Neutrophil (primary cell): Measurements from ENCODE around the gene PNO1.
A peak's percentile ranks its signal among the peaks of the same experiment; 100 is the strongest.
"Not testable (repeated sequence)": the region's sequence is repeated elsewhere in the genome, so short reads cannot be mapped to it uniquely, and the experiment has no call there.

ENCODE experiments used
- H3K27ac ChIP-seq: fragments of 200-600 bp; sonication (generic); 2 replicates; pipeline ENCODE4 v1.5.1; 2016; ENCODE audit warnings: mild to moderate bottlenecking, moderate library complexity
- H3K27me3 ChIP-seq: fragments of 200-600 bp; sonication (generic); 2 replicates; pipeline ENCODE4 v1.6.0; 2016; ENCODE audit warnings: mild to moderate bottlenecking
- H3K36me3 ChIP-seq: fragments of 200-600 bp; sonication (generic); 2 replicates; pipeline ENCODE4 v1.5.1; 2017
- H3K4me1 ChIP-seq, 2 experiments: fragments of 200-600 bp in 1 of 2; sonication (generic) in 1 of 2; 1 replicate in 1 of 2; 2 replicates in 1 of 2; pipeline versions ENCODE4 v1.5.1 to v1.6.1; 2013 to 2016; ENCODE audit warnings: low read depth in 1 of 2, low read length in 1 of 2, mild to moderate bottlenecking in 1 of 2, moderate library complexity in 1 of 2; ENCODE audit not compliant: control insufficient read depth in 1 of 2, insufficient read depth in 1 of 2
- H3K4me3 ChIP-seq, 2 experiments: fragments of 200-600 bp in 1 of 2; sonication (generic) in 1 of 2; 1 replicate in 1 of 2; 2 replicates in 1 of 2; pipeline ENCODE4 v1.5.1; 2013 to 2016; ENCODE audit warnings: low read depth in 1 of 2, low read length in 1 of 2, mild to moderate bottlenecking in 1 of 2, moderate library complexity in 1 of 2
- H3K9me3 ChIP-seq: fragments of 200-600 bp; sonication (generic); 2 replicates; pipeline ENCODE4 v1.5.1; 2016
- TF ChIP-seq, protein P1 (sequence below): fragments of 200-600 bp; sonication (generic); IDR thresholded peaks from 2 replicates; pipeline ENCODE4 v1.5.1; 2016; ENCODE audit warnings: antibody characterized with exemption

The PNO1 gene

DNA sequence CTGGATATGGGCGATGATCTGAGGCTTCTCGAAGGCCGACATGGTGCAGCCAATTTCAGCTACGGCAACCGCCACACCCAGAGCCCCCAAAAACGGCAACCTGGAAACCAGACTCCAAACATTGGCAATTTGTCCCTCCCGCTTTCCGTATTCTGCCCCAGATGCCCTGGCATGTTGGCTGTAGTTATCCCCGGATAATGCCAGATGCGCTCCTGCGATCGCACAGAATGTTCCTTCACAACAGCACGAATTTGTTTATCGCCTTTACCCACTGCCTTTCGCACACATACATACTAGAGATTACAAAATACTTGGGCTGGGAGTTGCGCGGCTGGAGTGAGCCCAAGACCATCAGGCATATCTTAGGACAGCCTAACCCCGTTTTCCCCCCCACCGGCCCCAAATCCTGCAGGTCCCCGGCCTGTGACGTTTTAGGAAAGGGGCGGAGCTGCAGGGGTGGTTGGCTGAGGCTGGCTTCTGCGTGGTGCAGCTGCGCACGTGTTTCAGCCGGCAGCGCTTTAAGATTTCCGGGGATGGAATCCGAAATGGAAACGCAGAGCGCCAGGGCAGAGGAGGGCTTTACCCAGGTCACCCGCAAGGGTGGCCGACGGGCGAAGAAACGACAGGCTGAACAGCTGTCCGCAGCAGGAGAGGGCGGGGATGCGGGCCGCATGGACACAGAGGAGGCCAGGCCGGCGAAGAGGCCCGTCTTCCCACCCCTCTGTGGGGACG is at the start of gene PNO1:
Gene PNO1, plus strand, starts transcription at position 487 of the 732 bp plus-strand sequence. Its CDS starts 47 bp downstream, at position 534.
- peak within 1 kb of the TSS; percentile 87 for H3K27ac ChIP-seq
- H3K9me3 ChIP-seq, result no peaks in the 10 kb centered on the region
- TF ChIP-seq, protein P1, sequence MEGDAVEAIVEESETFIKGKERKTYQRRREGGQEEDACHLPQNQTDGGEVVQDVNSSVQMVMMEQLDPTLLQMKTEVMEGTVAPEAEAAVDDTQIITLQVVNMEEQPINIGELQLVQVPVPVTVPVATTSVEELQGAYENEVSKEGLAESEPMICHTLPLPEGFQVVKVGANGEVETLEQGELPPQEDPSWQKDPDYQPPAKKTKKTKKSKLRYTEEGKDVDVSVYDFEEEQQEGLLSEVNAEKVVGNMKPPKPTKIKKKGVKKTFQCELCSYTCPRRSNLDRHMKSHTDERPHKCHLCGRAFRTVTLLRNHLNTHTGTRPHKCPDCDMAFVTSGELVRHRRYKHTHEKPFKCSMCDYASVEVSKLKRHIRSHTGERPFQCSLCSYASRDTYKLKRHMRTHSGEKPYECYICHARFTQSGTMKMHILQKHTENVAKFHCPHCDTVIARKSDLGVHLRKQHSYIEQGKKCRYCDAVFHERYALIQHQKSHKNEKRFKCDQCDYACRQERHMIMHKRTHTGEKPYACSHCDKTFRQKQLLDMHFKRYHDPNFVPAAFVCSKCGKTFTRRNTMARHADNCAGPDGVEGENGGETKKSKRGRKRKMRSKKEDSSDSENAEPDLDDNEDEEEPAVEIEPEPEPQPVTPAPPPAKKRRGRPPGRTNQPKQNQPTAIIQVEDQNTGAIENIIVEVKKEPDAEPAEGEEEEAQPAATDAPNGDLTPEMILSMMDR, result peak; percentile 33
- peak within 1 kb of the TSS; percentile 87 to 91 for H3K4me3 ChIP-seq
- no peaks in the 10 kb centered on the region for H3K27me3 ChIP-seq
- H3K4me1 ChIP-seq, result peaks cover 21 to 27% of the 10 kb centered on the region in 2 experiments
- H3K36me3 ChIP-seq, result peaks cover 2% of the 10 kb centered on the region

DNA sequence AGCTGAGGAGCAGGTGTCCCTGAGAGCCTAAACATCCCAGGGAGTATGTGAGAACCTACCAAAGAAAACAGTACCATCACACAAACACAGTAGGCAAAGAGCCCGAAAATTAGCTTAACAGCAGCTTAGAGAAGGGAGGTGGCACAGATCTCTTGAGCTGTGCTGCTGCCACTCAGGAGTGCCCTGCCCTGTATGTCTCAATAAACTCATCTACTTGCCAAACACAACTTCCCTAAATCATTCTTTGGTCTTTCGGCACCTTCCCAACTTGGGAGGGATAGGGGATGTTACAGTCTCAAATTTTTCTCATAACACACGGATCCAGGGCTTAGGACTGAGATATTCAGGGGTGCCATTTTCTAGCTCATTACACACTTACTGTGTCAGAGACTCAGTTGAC is 49.6 kb upstream of the PNO1 start:
- peaks cover 14 to 17% of the 10 kb centered on the region in 2 experiments for H3K4me1 ChIP-seq
- no peaks in the 10 kb centered on the region for H3K9me3 ChIP-seq
- H3K4me3 ChIP-seq, result peak overlapping the region in 1 of 2 experiments; percentile 12
- peak overlapping the region; percentile 77 for H3K27ac ChIP-seq
- H3K27me3 ChIP-seq, result no peaks in the 10 kb centered on the region
- H3K36me3 ChIP-seq, result no peaks in the 10 kb centered on the region
- TF ChIP-seq, protein P1, result no peak

DNA sequence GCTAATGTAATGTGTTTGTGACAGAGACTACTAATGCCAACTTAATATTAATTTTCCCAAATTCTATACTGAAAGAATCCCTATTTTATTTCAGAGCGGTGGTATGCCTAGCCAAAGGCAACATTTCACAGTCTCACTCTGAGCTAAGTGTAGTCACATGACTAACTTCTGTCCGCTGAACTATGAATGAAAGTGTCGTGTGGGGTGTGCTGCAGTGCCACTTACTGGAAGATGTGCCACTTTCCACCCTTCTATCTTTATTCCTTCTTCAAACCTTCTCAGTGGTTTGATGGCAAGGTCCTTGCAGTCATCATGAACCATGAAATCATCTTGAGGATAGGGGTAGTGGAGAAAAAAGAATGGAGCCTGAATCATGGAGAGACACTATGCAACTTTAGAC is 47.6 kb upstream of the PNO1 start:
- H3K36me3 ChIP-seq, result no peaks in the 10 kb centered on the region
- H3K27me3 ChIP-seq, result no peaks in the 10 kb centered on the region

DNA sequence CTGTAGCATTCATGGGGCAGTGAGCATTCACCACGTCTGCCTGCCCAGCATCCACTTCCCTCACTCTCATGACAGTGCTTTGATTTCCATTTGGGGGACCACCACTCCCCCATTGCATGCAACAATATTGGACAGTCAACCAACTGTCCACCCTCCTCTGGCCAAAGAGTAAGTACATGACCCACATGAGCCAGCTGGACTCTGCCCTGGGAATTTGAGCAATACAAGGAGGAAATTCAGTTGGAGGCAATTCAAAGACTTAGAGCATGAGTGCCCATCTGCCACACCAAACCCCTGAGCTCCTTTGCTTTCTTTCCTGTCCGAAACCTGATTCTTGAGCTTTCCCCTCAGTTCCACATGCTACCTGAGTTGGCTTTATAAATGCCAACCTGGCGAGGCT is 41.7 kb upstream of the PNO1 start:
- TF ChIP-seq, protein P1, result no peak
- no peaks in the 10 kb centered on the region for H3K9me3 ChIP-seq

More for the DNA sequence above, 47.6 kb upstream of the PNO1 start:
- Histone ChIP-seq H3K9me3 (no peaks in the 10 kb centered on the region), H3K27ac (no peak overlapping the region), H3K4me3 (no peak overlapping the region), H3K4me1 (peaks cover 14 to 17% of the 10 kb centered on the region in 2 experiments)
- TF ChIP-seq, protein P1, result no peak

DNA sequence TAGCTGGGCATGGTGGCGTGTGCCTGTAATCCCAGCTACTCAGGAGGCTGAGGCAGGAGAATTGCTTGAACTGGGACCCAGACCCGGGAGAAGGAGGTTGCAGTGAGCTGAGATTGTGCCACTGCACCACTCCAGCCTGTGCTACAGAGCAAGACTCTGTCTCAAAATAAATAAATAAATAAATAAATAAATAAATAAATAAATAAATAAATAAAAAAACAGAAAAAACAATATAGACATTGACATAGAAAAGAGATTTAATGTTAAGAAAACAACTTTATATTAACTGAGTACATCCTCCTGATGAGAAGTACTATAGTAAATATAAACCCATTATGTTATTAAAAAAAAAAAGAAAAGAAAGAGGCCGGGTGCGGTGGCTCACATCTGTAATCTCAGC is 39.8 kb upstream of the PNO1 start:
- H3K4me1 ChIP-seq, result peaks cover 14 to 26% of the 10 kb centered on the region in 2 experiments
- H3K27me3 ChIP-seq, H3K9me3 ChIP-seq, H3K27ac ChIP-seq, H3K4me3 ChIP-seq, H3K36me3 ChIP-seq: not testable (repeated sequence)

More for the DNA sequence above, 41.7 kb upstream of the PNO1 start:
- Histone ChIP-seq H3K27ac (no peak overlapping the region), H3K4me3 (no peak overlapping the region), H3K36me3 (no peaks in the 10 kb centered on the region), H3K4me1 (peaks cover 8 to 9% of the 10 kb centered on the region in 2 experiments), H3K27me3 (no peaks in the 10 kb centered on the region)

DNA sequence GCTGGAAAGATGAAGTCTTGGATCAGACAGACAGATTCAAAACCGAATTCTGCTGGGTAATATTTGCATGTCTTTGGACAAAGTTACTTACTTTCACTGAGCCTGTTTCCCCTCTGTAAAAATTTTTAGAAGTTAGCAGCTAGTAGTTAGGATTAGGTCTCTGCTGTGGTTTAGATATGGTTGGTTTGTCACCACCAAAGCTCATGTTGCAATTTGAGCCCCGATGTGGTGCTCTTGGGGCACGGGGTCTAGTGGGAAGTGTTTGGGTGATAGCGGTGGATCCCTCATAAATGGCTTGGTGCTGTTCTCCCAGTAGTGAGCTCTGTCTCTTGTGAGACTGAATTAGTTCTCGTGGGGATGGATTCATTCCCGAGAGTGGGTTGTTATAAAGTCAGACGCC is 38.9 kb upstream of the PNO1 start:
- TF ChIP-seq, protein P1, result no peak
- no peaks in the 10 kb centered on the region for H3K36me3 ChIP-seq
- no peaks in the 10 kb centered on the region for H3K9me3 ChIP-seq
- H3K27me3 ChIP-seq, result no peaks in the 10 kb centered on the region
- peaks cover 14 to 26% of the 10 kb centered on the region in 2 experiments for H3K4me1 ChIP-seq
- no peak overlapping the region for H3K4me3 ChIP-seq
- H3K27ac ChIP-seq, result no peak overlapping the region
